ENCODE measurements around the gene CHST1.

Gene CHST1

DNA sequence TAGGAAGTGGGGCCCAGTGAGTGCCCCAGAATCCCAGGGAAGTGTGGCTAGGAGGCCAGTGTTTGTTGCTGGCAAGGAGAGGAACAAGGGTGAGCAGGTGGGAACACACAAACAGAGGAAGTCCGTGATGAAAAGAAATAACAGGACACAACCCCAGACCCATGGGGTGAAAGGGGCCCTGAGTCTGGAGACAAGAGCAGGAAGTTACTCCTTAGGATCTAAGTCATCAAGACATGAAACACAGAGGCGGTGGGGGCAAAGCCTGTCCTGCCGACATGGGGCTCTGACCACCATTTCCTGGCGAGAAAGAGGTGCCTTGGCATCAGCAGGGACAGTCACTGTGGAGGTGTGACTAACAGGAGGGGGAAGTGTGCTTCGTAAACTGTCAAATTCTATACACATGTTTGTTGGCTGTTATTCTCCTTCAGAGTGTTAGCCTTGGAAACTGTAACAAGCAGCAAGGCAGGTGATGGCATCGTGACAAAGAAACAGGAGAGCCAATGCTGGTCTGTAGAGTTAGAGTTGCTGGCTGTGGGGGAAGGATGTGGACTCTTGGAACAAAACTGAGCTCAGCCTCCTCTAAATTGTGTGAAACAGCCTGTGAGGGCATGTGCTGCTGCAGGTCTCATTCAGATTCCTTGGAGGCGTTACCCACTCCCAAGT lies 21.7 kb downstream of the CHST1 start:
- DNase-seq = no peak

DNA sequence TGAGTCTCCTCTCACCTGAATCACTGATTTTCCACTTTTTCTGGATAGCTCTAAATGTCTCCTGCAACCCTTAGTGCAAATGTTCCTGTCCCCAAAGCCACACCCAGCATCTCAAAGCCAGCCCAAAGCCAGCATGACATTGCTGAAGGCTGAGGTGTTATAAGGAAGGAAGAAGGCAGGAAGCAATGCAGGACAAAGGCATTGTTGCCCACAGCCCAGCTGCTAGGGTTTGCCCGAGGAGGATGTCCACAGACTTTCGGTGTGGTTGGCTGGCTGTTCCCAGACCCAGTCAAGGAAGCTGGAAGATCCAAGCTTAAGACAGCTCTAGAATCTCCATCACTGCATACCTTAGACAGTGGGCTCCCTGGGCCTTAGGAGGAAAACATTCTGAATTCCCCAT lies 23.5 kb downstream of the CHST1 start:
- DNase-seq = no peak

DNA sequence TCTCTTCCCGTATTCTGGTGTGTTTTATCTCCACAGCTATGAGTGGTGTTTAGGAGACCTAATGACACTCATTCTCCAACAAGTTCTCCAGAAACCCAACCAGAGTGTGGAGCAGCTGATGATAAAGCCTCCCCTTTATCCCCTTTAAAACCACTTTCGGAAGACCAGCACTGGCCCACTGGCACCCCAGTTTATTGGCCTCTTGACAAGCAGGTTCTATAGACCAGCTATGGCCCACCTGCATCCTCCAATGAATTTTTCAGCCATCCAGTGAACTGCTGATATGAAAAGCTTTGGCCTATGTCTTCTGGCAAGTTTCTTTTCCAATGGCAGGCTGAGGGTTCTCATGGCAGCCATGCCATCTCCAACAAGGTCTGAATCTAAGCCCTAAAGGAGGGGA lies 27.4 kb downstream of the CHST1 start:
- no peak for DNase-seq

DNA sequence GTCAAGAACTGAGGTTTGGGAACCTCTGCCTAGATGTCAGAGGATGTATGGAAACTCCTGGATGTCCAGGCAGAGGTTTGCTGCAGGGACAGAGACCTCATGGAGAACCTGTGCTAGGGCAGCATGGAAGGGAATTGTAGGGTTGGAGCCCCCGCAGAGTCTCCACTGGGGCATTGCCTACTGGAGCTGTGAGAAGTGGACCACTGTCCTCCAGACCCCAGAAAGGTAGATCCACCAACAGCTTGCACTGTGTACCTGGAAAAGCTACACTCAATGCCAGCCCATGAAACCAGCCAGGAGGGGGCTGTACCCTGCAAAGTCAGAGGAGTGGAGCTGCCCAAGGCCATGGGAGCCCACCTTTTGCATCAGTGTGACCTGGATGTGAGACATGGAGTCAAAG lies 29.5 kb downstream of the CHST1 start:
- DNase-seq = no peak

DNA sequence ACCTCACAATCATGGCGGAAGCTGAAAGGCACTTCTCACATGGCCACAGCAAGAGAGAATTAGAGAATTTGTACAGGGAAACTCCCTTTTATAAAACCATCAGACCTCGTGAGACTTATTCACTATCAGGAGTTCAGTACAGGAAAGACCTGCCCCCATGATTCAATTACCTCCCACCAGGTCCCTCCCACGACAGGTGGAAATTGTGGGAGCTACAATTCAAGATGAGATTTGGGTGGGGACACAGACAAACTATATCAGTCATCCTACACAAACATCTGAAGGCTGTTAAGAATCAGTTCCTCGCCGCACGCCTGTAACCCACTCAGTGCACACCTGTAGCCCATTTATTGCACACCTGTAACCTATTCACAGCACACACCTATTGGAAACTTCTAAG lies 39.8 kb downstream of the CHST1 start:
- no peak for DNase-seq

DNA sequence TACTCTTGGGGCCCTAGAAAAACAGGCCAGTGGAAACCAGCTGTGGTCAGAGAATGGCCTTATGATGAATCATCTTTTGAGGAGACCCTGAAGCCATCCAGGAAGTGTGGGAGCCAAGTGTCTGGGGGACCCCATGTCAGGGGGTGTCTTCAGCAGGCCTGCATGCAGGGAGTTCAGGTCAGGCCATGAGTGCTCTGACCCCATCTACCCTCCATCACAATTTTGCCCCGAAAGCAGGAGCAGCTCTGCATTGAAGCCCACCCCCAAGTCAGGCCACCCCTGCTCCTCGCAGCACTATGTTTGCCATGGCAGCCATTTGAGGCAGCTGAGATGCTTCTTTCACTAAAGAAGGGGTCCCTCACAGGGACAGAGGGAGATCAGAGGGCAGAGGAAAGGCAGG lies 41.3 kb downstream of the CHST1 start:
- no peak for DNase-seq

DNA sequence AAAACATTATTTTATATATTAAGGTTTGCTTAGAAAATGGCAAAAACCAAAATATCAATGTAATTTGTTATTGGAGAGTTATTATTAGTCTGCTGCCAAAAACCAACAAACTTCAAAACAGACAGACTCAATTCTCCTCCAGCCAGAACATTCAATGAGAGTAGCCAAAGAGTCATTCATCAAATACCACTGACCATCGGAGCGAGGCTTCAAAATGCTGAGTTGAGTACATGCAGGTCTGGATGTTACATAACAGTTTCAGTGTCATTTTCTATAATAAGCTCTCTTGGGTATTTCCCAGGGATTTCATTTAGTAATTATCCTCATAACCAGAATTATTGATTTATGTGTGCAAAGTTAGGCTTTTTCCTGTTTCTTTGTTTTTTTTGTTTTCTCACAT lies 42.6 kb downstream of the CHST1 start:
- DNase-seq = no peak

DNA sequence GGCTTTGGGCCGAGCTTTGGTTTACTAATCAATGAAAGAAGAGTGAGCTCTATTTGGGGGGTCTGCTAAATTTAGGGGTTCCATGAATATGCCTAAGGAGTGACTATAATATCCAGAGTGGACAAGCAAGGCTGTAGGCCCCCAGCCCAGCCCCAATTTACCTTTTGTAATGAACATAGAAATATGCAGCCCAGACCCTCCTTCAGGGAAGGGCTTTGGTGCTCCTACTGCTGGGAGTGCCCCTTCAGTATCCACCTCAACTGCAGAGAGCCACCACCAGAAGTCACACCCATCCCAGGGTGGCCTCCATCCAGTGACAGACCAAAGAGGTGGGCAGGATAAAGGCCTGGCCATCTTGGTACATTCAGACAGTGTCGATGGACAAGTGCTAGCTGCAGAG lies 43.1 kb downstream of the CHST1 start:
- no peak for DNase-seq

DNA sequence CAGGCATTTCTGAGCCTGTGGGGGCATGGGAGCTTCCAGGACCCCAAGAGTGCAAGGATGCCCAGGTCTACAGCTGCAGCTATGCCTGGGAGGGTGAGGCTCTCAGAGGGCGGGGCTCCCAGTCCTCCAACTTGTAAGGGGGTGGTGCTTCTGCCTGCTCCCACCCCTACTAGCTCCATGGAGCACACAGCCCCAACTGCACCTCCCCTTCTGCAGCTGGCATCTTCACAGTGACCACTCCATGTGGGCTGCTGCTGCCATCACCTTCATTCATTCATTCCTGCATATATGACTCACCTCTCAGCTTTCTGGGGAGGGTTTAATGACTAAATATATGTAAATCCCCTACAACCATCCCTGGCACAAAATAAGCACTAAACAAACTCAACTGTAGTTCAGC lies 43.8 kb downstream of the CHST1 start:
- no peak for DNase-seq

DNA sequence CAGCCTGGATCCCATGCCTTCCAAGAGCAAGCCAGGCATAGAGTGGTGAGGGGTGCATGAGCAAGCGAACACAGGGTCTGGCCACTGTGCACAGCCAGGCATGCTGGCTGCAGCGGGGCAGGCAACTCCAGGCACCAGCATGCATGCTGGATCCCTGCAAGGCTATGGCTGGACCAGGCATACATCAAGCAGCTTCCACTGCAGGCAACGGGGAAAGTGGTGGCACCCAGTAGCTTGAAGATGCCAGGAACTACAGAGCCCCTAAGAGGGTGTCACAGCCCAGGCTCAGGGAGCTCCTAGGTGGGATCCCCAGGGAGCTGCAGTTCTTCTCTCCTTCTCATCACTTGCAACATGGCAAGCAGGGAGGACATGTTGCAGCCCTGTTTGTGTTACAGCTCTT lies 45.2 kb downstream of the CHST1 start:
- DNase-seq = no peak

DNA sequence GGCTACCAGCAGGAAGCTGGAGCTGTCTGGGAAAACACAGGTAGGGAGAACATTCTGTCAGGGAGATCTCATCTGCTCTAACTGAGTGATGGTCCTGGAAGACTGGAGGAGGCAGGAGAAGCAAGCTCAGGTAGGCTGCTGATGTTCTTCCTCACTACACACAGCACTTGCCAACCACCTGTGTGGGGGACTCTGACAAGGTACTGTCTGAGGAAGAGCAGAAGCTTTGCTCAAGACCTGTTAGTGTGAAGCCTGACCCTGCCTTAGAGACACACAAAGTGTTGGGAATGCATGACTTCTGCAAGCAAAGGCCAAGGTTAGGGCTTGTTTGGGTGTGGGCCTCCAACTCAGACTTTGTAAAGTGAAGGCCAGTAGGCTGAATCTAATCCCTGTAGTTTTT lies 46.5 kb downstream of the CHST1 start:
- no peak for DNase-seq

DNA sequence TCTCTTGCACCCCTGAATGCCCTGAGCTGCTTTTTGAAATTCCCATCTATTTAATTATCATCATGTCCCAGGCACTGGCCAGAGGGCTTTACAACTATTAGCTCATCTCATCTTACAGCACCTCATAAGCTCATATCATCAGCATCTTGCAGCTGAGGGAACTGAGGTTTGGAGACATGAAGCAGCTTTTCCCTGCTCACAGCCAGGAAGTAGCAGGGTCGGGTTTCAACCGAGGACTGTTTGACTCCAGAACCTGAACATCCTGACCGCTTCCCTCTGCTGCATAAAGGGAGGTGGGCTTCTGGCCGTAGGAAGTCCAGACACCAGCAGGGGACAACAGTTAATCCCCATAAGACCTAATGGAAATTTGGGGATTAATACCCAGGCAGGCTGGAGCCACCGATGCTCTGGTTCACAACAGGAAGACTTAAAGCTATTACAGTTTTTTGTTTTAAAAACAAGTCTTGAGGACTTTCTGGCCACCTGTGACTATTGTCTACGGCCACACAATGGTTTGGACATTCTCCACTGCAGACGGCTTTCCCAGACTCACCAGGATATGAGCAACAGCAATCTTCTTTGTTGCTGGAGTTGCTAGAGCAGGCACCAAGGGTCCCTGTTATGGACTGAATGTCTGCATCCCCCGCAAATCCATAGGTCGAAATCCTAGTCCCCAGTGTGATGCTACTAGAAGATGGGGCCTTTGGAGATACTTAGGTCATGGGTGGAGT lies 47.4 kb downstream of the CHST1 start:
- DNase-seq = no peak

DNA sequence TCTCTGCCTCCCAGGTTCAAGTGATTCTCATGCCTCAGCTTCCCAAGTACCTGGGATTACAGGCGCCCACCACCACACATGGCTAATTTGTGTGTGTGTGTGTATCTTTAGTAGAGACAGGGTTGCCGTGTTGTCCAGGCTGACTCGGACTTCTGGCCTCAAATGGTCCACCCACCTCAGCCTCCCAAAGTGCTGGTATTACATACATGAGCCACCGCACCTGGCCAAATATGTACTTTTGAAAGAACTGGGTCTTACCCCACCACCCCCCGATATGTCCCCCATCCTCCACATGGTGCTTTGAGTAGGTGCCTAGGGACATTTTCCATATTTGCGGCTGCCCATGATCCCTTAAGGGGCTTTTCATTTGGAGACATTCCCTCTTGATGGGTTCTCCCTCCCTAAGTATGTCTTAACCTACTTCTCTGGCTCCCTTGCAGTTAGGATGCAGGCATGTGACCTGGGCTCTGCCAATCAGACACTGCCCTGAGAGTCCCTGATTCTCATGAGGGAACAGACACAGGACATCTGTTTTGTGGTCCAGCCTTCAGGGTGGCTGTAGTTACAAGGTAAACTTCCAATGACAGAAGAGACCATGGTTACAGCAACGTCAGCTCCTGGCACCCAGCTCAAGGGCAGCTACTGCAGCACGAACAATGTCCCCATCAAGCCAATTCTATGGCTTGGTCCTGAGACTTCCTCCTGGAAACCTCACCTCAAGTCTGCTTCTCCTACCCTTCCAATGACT lies 48.4 kb downstream of the CHST1 start:
- DNase-seq = no peak

DNA sequence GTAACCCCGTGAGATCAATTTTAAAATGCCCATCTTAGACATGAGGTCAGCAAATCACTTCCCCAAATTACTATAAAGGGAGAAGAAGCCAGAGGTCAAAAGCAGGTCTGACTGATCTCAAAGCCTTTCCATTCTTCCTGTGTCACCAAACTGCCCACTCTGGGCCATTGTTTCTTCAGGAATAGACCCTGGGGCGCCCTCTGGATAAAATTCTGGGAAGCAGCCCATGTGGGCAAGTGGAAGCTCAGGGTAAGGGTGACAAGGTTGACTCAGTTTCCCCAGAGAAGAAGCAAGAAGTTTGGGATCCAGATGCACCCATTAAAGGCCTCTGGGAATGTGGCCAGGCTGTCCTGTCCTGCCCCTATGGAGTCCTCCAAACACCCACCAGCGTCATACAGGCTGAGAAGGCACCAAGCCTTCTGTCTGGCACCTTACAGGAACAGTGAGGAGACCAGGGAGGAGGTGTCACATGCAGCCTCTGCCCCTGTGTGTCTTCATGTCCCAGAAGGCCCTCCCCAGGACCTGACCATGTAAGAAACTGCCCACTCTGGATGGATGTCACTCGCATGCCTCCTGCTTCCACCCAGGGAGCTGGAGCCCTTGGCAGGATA lies 50.1 kb downstream of the CHST1 start:
- no peak for DNase-seq

DNA sequence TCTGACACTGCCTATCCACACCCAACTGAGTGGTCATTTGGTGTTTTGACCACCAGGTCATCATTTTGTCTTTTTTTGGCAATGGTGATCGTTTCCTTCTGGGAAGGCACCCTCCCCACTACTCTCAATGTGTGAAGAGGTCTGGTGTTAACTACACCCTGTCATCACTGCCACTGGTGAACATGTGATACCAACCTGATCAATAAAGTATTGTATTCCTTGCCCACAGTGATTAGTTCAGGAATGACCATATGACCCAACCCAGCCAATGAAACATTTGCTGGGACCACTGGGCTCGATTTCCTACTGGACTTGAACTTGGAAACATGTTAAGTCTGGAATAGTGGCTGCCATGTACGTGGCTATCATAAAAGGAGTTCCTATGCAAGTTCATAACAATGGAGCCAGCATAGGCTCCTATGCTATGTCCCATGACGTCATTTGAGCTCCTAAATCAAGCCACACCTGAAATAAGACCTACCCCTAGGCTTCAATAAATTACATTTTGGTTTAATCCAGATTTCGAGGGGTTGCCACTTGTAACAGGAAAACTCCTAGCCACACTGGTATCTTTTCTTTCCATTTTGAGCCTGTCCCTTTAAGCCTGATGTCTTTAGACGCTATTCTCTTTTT lies 51.1 kb downstream of the CHST1 start:
- no peak for DNase-seq

DNA sequence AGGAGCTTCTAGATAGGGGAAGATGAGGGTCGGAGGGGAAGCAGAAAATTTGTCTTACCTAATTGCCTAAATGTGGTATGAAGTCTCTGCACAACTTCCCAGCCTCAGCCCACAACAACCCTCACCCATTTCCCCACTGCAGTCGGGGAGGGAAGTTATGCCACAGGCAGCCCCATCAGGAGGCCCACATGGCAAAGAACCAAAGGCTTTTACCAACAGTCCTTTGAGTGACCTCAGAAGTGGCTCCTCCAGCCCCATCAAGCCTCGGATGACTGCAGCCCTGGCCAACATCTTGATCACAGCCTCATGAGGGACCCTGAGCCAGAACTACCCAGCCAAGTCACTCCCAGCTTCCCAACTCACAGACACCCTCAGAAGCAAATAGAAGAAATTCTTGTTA lies 54.8 kb downstream of the CHST1 start:
- DNase-seq = no peak

DNA sequence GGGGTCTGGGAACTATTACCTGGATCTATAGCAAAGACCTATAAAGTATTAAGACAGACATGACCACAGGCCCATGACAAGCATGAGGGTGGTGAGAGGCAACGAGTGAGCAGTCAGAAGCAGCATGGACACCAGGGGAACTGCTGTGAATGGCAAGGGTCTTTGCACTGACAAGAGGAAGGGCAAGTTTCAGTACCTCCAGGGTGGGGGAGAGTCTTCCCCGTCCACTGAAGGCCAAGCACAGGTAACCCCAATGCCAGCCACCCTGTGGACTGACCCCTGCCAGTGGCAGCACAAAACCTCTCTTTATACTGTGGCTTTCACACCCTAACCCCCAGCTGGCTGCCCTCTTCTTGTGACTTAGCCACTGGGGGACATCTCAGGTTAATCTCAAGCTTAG lies 55.5 kb downstream of the CHST1 start:
- DNase-seq = no peak

DNA sequence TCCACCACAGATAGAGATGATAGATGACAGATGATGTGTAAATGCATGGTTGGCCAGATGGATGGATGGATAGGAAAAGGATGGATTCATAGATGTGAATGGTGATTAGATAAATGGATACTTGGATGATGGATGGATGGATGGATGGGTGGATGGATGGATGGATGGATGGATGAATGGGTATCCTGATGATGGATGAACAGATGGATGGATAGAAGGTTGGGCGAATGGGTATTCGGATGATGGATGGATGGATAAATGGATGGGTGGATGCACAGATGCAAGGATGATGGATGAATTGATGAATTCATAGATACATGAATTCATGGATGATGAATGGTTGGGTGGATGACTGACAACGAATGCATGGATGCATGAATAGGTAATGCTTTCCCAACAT lies 56.1 kb downstream of the CHST1 start:
- no peak for DNase-seq

DNA sequence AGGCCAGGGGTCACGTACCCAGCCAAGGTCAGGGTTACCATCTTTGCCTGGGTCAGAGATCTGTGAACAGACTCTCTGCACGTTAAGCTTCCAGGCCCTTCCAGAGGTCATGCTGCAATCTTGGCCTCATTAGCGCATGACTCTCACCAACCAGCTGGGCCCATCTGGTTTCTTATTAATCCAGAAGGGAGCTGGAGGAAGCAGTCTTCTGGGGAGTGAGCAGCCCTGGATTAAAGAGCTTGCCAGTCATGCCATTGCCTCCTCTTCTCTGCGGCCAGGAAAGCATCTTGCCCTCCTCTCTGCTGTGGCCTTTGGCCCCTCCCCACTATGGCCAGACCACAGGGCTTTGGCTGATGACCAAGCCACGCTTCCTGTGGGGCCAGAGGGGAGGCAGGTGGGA lies 57.4 kb downstream of the CHST1 start:
- DNase-seq = no peak

DNA sequence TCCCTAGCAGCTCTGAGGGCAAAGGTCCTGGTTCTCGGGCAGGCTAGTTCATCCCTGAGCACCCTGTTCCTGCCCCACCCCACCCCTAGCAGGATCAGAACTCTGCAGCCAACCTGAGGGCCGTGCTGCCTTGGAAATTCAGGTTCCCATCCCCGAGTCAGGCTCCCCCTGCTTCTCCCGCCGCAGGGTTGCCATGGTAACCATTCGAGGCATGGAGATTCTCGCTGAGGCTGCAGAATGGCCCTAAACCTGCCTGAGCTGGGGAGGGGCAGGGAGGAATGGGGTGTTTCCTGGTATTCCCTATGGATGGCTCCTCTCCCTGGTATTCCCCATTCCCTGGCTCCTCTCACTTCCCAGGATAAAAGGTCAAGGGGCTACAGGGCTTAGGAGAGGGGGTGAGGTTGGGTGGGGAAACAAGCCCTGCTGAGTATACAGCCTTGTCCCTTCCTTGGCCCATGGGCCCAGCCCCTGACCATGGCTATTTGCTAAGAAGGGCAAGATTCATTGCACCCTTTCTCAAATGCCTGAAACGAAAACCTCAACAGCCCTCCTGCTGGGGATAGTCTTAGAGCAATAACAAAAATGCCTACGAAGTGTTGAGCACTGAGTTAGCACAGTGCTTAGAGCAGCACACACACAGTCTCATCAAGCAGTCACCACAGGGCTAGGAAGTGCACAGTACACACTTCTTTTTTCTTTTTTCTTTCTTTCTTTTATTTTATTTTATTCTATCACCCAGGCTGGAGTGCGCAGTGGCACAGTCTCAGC lies 58.7 kb downstream of the CHST1 start:
- no peak for DNase-seq

DNA sequence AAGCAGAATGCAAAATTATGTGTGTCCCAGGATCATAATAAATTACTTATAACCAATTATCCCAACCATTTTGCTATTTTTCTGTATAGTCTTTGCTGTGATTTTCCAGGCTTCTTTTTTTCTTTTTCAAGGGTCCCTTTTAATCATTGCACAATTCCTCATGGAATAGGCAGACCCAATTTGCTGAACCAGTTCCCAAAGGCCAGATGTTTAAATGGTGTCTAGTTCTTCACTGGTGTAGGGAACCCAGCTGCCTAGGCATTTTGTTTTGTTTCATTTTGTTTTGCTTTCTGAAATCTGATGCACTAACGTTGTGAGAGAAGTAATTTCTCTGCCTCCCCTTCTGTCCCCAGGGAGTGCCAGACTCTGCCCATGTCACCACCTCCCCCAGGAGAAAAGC lies 60.4 kb downstream of the CHST1 start:
- DNase-seq = no peak

DNA sequence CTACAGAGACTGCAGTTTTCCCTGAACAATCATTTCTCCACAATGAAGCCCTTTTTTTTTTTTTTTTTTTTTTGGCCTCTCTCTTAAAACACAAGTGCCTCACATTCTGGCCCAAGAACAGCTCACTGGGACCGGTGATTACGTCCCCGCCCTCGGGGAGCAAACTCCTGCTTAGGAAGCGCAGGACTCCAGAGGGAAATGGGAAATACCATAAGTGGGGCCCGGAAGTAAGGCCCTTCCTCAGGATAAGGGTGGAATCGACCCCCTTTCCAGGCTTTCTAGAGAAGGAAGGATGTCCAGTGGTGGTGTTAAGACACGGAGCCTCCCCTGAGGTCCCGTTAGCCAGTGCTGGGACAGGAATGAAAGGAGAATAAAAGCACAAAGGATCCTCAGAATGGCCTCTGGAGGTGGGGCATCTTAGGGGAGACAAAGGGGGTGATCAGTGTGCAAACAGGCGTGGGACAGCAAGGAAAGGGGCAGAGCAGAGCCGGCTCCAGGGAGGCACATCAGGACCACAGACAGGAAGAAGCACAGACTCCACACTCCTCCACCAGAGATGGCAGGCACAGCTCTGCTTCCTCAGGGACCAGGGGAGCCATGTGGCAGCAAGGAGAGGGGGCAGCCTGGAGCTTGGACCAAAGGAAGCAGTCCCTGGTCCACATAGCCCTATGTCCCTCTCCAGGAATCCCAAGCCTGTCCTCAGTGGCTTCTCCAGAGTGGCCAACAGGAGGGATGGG lies 61.3 kb downstream of the CHST1 start:
- DNase-seq = no peak

Data from activated CD4-positive, alpha-beta T cell treated with anti-CD3 and anti-CD28 coated beads, Interleukin-2, Interleukin-6, amounts not matched to agents 100 ng/mL and 50 ng/mL, durations not matched to agents 16 hours and 8 hours (primary cell).